MCF 10A (cell line): ENCODE measurements around the gene KRT72. TPM values are rescaled to one million over a fixed set of nuclear protein-coding genes. Genes with fewer than 3 reads are reported as not detected.

Experiments used
- BruUV-seq: library from RNA; stranded (reverse); fragments of 400-500 nt; replicated peaks from 2 replicates; lab custom pipeline; 2021; lab: Mats Ljungman, UMichigan
- CTCF ChIA-PET: fragments of 300-600 bp; sonication (Branson Sonifier 250); formaldehyde crosslinking; extraction: SDS; loops from one replicate; lab custom pipeline; 2021; ENCODE audit warnings: antibody characterized with exemption, inconsistent platforms; lab: Yijun Ruan, JAX
- POLR2A ChIA-PET: fragments of 300-600, 350-650 bp; sonication (Branson Sonifier 250); formaldehyde crosslinking; extraction: SDS; loops from one replicate; lab custom pipeline; 2020; ENCODE audit warnings: antibody characterized with exemption, inconsistent platforms; lab: Yijun Ruan, JAX
- DNase-seq: peaks from one replicate; pipeline ENCODE4 v3.0.0-alpha.2; 2018; ENCODE audit not compliant: unreplicated experiment
- H3K27ac Mint-ChIP-seq: one replicate; pipeline ENCODE4 v1.8.0; 2022; ENCODE audit warnings: mild to moderate bottlenecking, low read depth, mixed read lengths; ENCODE audit not compliant: unreplicated experiment
- H3K27me3 Mint-ChIP-seq: one replicate; pipeline ENCODE4 v1.8.0; 2022; ENCODE audit warnings: mixed read lengths; ENCODE audit not compliant: insufficient read depth, unreplicated experiment
- H3K36me3 Mint-ChIP-seq: one replicate; pipeline ENCODE4 v1.8.0; 2022; ENCODE audit warnings: mild to moderate bottlenecking, moderate library complexity, mixed read lengths; ENCODE audit not compliant: insufficient read depth, unreplicated experiment
- H3K4me1 Mint-ChIP-seq: one replicate; pipeline ENCODE4 v1.8.0; 2022; ENCODE audit warnings: mixed read lengths; ENCODE audit not compliant: insufficient read depth, unreplicated experiment
- H3K4me3 Mint-ChIP-seq: one replicate; pipeline ENCODE4 v1.8.0; 2022; ENCODE audit warnings: mild to moderate bottlenecking, moderate library complexity, mixed read lengths; ENCODE audit not compliant: unreplicated experiment
- H3K9me3 Mint-ChIP-seq: one replicate; pipeline ENCODE4 v1.8.0; 2022; ENCODE audit warnings: mixed read lengths; ENCODE audit not compliant: unreplicated experiment
- intact Hi-C: fragments of 100-400 bp; cut with micrococcal nuclease; formaldehyde crosslinking; loops from 2 replicates; pipeline ENCODE4 v1.14.1; 2022
- total RNA-seq: library from RNA; stranded (reverse); gene quantifications from 2 replicates; pipeline ENCODE4 v1.2.3, GENCODE V29; 2022
- TF ChIP-seq, protein P1 (sequence below): fragments of 200-600 bp; IDR thresholded peaks from one replicate; pipeline ENCODE4 v1.8.0; 2022; ENCODE audit warnings: antibody characterized with exemption, mild to moderate bottlenecking; ENCODE audit not compliant: unreplicated experiment

KRT72 gene
- total RNA-seq, 1 experiment from 2014 or later, result not detected

DNA sequence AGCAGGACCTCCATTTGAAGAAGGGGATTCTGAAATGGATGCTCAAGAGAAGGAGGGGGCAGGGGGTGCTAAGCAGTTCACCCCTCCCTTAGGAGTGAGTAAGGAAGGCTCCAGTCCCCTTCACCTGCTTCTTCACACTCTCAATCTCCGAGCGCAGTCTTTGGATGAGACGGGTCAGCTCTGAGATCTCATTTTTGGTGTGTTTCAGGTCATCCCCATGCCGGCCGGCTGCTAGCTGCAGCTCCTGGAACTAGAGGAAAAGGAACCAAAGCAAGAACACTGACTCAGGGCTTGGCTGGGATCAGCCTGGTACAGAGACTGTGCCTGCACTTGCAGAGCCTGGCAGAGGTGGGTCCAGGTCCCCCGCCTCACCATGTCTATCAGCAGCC, 9.8 kb upstream of the KRT72 start:
- H3K27me3 Mint-ChIP-seq, result peaks cover 63% of the 10 kb centered on the region
- CTCF ChIA-PET, result interaction anchor here (0.7 kb wide), 1 partner anchor 183 kb away, joined by 3 read pairs; no protein-coding TSS in a partner anchor

DNA sequence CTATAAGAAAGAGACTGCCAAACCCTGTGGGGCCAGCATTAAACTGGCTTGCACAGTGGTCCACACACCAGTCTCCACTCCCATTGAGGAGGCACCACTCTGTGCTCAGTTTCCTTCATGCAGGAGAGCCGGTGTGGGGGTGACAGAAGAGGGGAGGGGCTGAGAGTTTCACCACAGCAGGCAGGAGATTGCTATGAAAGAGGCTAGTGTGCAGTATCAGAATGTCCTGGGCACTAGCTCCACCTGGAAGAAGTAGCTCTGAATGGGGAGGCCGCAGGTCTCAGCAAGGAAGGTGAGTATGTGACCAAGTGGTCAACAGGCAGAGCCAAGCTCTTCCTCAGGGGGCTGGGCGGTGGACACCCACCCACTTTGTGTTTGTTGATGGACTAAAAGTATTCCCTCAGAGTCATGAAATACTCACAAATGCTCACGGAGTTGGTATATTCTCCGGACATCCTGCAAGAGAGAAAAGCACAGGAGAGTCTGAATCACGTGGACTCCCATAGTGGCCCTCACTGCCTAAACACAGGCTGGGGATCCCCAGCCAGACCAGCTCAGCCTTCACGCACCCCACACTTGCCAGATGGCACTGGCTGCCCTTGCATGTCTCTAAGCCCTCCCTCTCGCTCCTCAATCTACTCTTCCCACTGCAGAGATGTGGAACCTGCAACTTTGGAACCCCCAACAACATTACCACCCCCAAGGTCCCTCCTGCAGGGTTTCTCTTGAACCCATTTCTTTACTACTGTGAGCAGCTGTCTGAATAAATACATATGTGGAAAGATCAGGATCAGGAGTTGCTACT, 7.8 kb upstream of the KRT72 start:
- Mint-ChIP-seq H3K36me3 (no peaks in the 10 kb centered on the region), H3K9me3 (no peaks in the 10 kb centered on the region), H3K4me1 (no peaks in the 10 kb centered on the region), H3K27me3 (peaks cover 64% of the 10 kb centered on the region), H3K27ac (no peak overlapping the region), H3K4me3 (no peak overlapping the region)
- DNase-seq, result no peak
- ChIA-PET POLR2A (interaction anchor here (0.8 kb wide), 1 partner anchor 112 kb away, joined by 3 read pairs; no protein-coding TSS in a partner anchor), CTCF (interaction anchor here (0.5 to 1.1 kb wide), 3 partner anchors 64 to 331 kb away, joined by 3 read pairs; no protein-coding TSS in a partner anchor)
- no TSS peak for BruUV-seq
- TF ChIP-seq, protein P1, sequence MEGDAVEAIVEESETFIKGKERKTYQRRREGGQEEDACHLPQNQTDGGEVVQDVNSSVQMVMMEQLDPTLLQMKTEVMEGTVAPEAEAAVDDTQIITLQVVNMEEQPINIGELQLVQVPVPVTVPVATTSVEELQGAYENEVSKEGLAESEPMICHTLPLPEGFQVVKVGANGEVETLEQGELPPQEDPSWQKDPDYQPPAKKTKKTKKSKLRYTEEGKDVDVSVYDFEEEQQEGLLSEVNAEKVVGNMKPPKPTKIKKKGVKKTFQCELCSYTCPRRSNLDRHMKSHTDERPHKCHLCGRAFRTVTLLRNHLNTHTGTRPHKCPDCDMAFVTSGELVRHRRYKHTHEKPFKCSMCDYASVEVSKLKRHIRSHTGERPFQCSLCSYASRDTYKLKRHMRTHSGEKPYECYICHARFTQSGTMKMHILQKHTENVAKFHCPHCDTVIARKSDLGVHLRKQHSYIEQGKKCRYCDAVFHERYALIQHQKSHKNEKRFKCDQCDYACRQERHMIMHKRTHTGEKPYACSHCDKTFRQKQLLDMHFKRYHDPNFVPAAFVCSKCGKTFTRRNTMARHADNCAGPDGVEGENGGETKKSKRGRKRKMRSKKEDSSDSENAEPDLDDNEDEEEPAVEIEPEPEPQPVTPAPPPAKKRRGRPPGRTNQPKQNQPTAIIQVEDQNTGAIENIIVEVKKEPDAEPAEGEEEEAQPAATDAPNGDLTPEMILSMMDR, result no peak
- intact Hi-C loops, result no loop called here

More for the DNA sequence above, 9.8 kb upstream of the KRT72 start:
- POLR2A ChIA-PET, result interaction anchor here (0.6 kb wide), 1 partner anchor 20 kb away, joined by 3 read pairs; no protein-coding TSS in a partner anchor
- Mint-ChIP-seq H3K36me3 (no peaks in the 10 kb centered on the region), H3K9me3 (no peaks in the 10 kb centered on the region), H3K4me1 (no peaks in the 10 kb centered on the region), H3K4me3 (no peak overlapping the region), H3K27ac (no peak overlapping the region)
- intact Hi-C loops, result no loop called here
- TF ChIP-seq, protein P1, result no peak
- no TSS peak for BruUV-seq
- DNase-seq, result no peak

DNA sequence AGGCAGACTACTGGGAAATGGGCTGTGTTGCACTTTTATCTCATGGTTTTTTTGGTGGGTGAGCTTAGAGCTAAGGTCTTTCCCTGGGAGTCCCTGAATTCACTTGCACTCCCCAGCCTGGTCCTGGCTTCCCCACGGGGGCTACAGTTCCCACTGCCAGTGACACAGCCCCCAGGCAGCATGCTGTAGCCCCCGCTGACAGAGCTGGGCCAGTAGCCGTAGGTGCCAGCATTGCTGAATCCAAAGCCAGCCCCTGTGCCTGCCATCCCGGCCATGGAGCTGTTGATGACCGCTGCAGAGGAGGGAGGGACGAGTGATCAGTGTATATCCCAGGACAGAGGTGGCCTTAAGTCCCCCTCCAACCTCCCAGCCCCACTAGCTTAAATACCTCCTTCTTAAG, 6.9 kb upstream of the KRT72 start:
- DNase-seq, result no peak
- no peaks in the 10 kb centered on the region for H3K4me1 Mint-ChIP-seq
- TF ChIP-seq, protein P1, result no peak
- ChIA-PET POLR2A (no interaction called here), CTCF (interaction anchor here (1.1 kb wide), 1 partner anchor 217 kb away, joined by 3 read pairs; no protein-coding TSS in a partner anchor)
- intact Hi-C loops, result no loop called here
- no peaks in the 10 kb centered on the region for H3K36me3 Mint-ChIP-seq
- BruUV-seq, result no TSS peak
- peaks cover 64% of the 10 kb centered on the region for H3K27me3 Mint-ChIP-seq
- H3K4me3 Mint-ChIP-seq, result no peak overlapping the region
- no peaks in the 10 kb centered on the region for H3K9me3 Mint-ChIP-seq
- no peak overlapping the region for H3K27ac Mint-ChIP-seq

DNA sequence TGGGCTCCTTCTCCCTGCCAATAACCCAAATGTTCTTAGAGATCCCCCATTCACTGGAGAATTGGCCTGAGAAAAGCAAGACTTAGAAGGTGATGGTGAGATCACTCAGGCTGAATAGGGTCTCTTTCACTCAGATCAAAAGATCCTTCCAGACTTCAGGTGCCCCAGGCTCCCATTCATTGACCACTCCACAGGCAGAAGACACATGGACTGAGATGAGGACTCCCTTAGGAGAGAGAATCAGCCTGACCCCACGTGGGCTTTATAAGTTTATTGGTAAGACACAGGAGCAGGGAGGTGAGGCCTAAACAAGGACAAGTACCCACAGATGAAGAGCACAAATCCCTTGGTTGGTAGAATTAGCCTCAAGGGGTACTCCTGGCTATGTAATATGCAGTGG, 6.1 kb upstream of the KRT72 start:
- Mint-ChIP-seq H3K9me3 (no peaks in the 10 kb centered on the region), H3K4me1 (no peaks in the 10 kb centered on the region), H3K27me3 (peaks cover 64% of the 10 kb centered on the region), H3K27ac (no peak overlapping the region), H3K36me3 (no peaks in the 10 kb centered on the region), H3K4me3 (no peak overlapping the region)
- DNase-seq, result no peak
- TF ChIP-seq, protein P1, result no peak
- intact Hi-C loops, result no loop called here
- POLR2A ChIA-PET, result no interaction called here
- CTCF ChIA-PET, result no interaction called here
- BruUV-seq, result no TSS peak
